Right lobe of liver (tissue), 4 donors: ENCODE results near the gene SCFD2.

Source experiments
- CTCF ChIP-seq, 4 donors: fragments of 200-600 bp in 3 of 4; fragments of 450-650 bp in 1 of 4; IDR thresholded peaks; one replicate each; pipeline versions ENCODE4 v1.5.1 to v1.8.0; 2016 to 2022; ENCODE audit warnings: antibody characterized with exemption in 4 of 4, mild to moderate bottlenecking in 2 of 4
- POLR2A ChIP-seq: fragments of 450-650 bp; IDR thresholded peaks from one replicate; pipeline ENCODE4 v1.6.1; 2017; ENCODE audit warnings: antibody characterized with exemption, mild to moderate bottlenecking
- donor health status: DM: no; HTN: no; CAD: no.
- donor health status: DM: no; HTN: no; CAD: no.
- donor health status: DM: no; HTN: yes; CAD: no.

DNA sequence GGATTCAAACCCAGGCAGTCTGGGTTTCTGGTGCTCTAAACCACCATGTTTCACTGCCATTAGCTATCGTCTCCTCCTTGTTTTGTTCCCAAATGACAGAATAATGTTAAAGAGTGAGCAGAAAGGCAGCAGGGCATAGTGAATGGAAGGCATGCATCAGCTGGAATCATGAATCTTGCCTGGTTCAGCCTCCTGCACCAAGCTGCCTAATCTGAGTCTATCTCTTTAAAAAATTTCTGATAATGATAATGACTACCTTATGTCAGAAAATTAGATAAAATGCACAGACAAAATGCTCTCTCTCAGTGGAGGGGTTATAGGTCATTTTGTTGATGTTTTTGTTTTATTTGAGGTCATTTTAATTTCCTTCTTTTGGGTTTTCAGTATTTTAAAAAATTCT is 316.3 kb downstream of the SCFD2 start:
- TF ChIP-seq CTCF (IDR thresholded peaks at IDR 0.05) (no peak), POLR2A (no peak)
